SU-DHL-6 (cell line): Measurements from ENCODE around the gene TMEM200B.

Source experiments
- EZH2phosphoT487 ChIP-seq: fragments of 200-600 bp; sonication (generic), shearing (Covaris generic); conservative IDR thresholded peaks from 2 replicates; pipeline ENCODE4 v1.6.1; 2018; ENCODE audit warnings: mild to moderate bottlenecking, antibody characterized with exemption, low read length, moderate library complexity, mixed read lengths
- TF ChIP-seq, protein P1 (sequence below): fragments of 200-600 bp; sonication (generic); IDR thresholded peaks from one replicate; pipeline ENCODE4 v1.5.1; 2017; ENCODE audit warnings: antibody characterized with exemption, mild to moderate bottlenecking, low read length, moderate library complexity; ENCODE audit not compliant: insufficient read depth, poor library complexity, severe bottlenecking

DNA sequence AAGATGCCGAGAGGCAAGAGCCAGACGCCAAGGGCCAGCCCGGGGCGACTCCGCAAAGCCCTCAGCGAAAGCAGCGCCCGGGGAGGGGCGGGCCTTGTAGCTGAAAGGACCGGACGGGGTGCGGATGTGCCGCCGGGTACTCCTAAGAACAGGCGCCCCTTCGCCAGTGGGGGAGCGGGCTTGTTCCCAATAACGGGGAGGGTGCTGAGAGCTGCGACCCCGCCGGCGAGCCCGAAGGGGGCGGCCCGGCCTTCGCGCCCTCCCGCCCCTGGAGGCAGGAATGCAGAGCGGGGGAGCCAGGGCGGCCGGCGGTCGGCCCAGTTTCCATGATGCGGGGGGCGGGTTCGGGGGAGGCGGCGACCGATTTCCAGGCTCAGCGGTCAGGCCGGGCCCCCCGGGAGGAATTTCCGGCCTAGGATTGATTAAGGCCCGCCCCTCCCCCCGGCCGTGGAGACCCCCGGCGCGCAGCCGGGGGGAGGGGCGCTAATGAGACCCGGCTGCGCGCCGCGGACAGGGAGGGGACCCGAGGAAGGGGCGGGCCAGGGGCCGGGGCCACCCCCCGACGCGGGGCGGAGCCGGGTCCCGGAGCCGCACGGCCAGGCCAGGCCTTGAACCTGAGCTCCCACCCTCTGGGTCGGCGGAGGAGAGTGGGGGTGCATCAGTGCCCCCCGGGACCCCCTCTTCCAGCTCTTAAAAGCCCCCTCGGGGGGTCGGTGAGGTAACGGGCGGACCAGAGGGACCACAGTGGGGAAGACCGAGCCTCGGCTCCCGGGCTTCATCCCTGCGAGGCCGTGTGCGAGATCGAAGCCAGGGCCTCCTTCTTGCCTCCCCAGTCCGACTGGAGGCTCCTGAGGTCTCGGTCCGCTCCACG is 898 bp upstream of the TMEM200B start:
- TF ChIP-seq, protein P1, sequence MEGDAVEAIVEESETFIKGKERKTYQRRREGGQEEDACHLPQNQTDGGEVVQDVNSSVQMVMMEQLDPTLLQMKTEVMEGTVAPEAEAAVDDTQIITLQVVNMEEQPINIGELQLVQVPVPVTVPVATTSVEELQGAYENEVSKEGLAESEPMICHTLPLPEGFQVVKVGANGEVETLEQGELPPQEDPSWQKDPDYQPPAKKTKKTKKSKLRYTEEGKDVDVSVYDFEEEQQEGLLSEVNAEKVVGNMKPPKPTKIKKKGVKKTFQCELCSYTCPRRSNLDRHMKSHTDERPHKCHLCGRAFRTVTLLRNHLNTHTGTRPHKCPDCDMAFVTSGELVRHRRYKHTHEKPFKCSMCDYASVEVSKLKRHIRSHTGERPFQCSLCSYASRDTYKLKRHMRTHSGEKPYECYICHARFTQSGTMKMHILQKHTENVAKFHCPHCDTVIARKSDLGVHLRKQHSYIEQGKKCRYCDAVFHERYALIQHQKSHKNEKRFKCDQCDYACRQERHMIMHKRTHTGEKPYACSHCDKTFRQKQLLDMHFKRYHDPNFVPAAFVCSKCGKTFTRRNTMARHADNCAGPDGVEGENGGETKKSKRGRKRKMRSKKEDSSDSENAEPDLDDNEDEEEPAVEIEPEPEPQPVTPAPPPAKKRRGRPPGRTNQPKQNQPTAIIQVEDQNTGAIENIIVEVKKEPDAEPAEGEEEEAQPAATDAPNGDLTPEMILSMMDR: no peak
- TF ChIP-seq EZH2phosphoT487: no peak
